ENCODE data around the gene TRIM29. TPM values are rescaled to one million over a fixed set of nuclear protein-coding genes. Genes with fewer than 3 reads are reported as not detected.

The TRIM29 gene
- total RNA-seq, 1 experiment from 2014 or later: 293 TPM

GRCh38 chr11:120134931-120135228, 3.0 kb downstream of the TRIM29 start:
- intact Hi-C loops (cut with micrococcal nuclease; ENCODE audit: unreplicated experiment): no loop called here
- POLR2A ChIA-PET (ENCODE audit: unreplicated experiment): no interaction called here

DNA sequence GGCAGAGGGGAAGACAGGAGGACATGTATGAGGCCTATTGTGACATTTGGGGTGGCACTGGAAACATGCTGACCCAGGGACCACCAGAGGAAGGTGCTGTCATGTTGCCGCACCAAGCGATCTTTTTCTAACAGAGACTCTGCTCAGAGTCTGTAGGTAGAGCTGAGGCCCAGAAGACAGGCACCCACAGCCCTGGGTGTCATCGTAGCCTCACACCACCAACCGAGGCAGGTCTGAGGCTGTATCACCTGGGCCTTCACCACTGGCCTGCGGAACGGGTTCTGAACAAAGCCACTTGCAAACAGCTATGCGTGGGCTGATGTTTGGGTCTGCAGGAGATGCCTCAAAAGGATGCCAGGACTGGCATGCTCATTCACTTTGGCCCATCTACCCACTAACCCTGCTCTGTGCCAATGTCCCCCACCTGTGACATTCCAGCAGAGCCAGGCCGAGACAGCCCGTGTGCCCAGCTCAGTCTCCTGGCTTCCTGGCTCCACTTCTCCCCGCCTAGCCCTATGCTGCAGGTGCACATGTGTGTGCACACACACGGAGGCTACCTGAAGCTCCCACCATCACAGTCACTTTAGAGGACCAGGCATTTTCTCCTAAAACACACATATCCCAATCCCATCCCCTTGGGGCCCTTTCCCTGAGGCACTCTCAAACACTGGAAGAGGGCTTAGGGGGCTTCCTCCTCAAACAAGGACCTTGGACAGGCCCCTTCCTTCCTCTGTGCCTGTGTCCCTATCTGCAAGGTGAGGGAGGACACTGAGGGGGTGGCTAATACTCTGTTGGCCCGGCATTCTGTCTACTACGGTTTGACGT, 3.6 kb downstream of the TRIM29 start:
- no peak for DNase-seq
- no peaks in the 10 kb centered on the region for H3K27me3 ChIP-seq (ENCODE audit: insufficient read depth, low read depth)
- no peak overlapping the region for H3K4me3 ChIP-seq
- H3K4me1 ChIP-seq (replicated peaks; ENCODE audit: insufficient read depth): peaks cover 34% of the 10 kb centered on the region
- H4K20me1 ChIP-seq (ENCODE audit: insufficient read depth): no peaks in the 10 kb centered on the region
- no peaks in the 10 kb centered on the region for H3K9me2 ChIP-seq (ENCODE audit: insufficient read depth)
- POLR2A ChIA-PET (ENCODE audit: unreplicated experiment): no interaction called here
- H3K9me3 ChIP-seq (ENCODE audit: insufficient read depth, low read depth): no peaks in the 10 kb centered on the region
- peaks cover 10% of the 10 kb centered on the region for H3K79me2 ChIP-seq (ENCODE audit: low read depth)
- H3K36me3 ChIP-seq (ENCODE audit: low read depth): no peaks in the 10 kb centered on the region
- H3K4me2 ChIP-seq: peak overlapping the region; percentile 86; the same call in 1 of the 2 replicates
- no peak for TF ChIP-seq EZH2 (IDR thresholded peaks at IDR 0.05; ENCODE audit: low read depth)
- TF ChIP-seq, protein P1, sequence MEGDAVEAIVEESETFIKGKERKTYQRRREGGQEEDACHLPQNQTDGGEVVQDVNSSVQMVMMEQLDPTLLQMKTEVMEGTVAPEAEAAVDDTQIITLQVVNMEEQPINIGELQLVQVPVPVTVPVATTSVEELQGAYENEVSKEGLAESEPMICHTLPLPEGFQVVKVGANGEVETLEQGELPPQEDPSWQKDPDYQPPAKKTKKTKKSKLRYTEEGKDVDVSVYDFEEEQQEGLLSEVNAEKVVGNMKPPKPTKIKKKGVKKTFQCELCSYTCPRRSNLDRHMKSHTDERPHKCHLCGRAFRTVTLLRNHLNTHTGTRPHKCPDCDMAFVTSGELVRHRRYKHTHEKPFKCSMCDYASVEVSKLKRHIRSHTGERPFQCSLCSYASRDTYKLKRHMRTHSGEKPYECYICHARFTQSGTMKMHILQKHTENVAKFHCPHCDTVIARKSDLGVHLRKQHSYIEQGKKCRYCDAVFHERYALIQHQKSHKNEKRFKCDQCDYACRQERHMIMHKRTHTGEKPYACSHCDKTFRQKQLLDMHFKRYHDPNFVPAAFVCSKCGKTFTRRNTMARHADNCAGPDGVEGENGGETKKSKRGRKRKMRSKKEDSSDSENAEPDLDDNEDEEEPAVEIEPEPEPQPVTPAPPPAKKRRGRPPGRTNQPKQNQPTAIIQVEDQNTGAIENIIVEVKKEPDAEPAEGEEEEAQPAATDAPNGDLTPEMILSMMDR (conservative IDR thresholded peaks at IDR 0.05): no peak
- no peak overlapping the region for H3K27ac ChIP-seq
- CTCF ChIA-PET: no interaction called here
- peaks cover 24% of the 10 kb centered on the region; the same call in 1 of the 2 replicates for H3F3A ChIP-seq (ENCODE audit: insufficient read depth, low read depth)
- intact Hi-C loops (cut with micrococcal nuclease; ENCODE audit: unreplicated experiment): no loop called here
- H2AFZ ChIP-seq: no peak overlapping the region
- no TSS peak for BruUV-seq (replicated peaks)

More at GRCh38 chr11:120134931-120135228, 3.0 kb downstream of the TRIM29 start:
- no peaks in the 10 kb centered on the region for H4K20me1 ChIP-seq (ENCODE audit: insufficient read depth)
- peaks cover 24% of the 10 kb centered on the region; the same call in 1 of the 2 replicates for H3F3A ChIP-seq (ENCODE audit: insufficient read depth, low read depth)
- peaks cover 10% of the 10 kb centered on the region for H3K79me2 ChIP-seq (ENCODE audit: low read depth)
- TF ChIP-seq, protein P1 (conservative IDR thresholded peaks at IDR 0.05): no peak
- TF ChIP-seq EZH2 (IDR thresholded peaks at IDR 0.05; ENCODE audit: low read depth): no peak
- BruUV-seq (replicated peaks): no TSS peak
- no peaks in the 10 kb centered on the region for H3K27me3 ChIP-seq (ENCODE audit: insufficient read depth, low read depth)
- no peaks in the 10 kb centered on the region for H3K9me2 ChIP-seq (ENCODE audit: insufficient read depth)
- no peak for DNase-seq
- H3K27ac ChIP-seq: no peak overlapping the region
- no peaks in the 10 kb centered on the region for H3K36me3 ChIP-seq (ENCODE audit: low read depth)
- H3K4me3 ChIP-seq: no peak overlapping the region
- H3K4me2 ChIP-seq: peak overlapping the region; percentile 86
- peaks cover 38% of the 10 kb centered on the region for H3K4me1 ChIP-seq (replicated peaks; ENCODE audit: insufficient read depth)
- no peaks in the 10 kb centered on the region for H3K9me3 ChIP-seq (ENCODE audit: insufficient read depth, low read depth)
- CTCF ChIA-PET: no interaction called here
- H2AFZ ChIP-seq: no peak overlapping the region

- intact Hi-C loops (cut with micrococcal nuclease; ENCODE audit: unreplicated experiment): no loop called here
- no TSS peak for BruUV-seq (replicated peaks)
Observed at GRCh38 chr11:120133216-120134105, 4.5 kb downstream of the TRIM29 start.

More at GRCh38 chr11:120133216-120134105, 4.5 kb downstream of the TRIM29 start:
- no peak overlapping the region for H2AFZ ChIP-seq
- ChIA-PET CTCF (no interaction called here), POLR2A (ENCODE audit: unreplicated experiment) (interaction anchor here (0.6 kb wide), 1 partner anchor 589 kb away, joined by 4 read pairs; no protein-coding TSS in a partner anchor)
- no peak overlapping the region for H3K4me2 ChIP-seq
- TF ChIP-seq, protein P1 (conservative IDR thresholded peaks at IDR 0.05): no peak
- no peak for TF ChIP-seq EZH2 (IDR thresholded peaks at IDR 0.05; ENCODE audit: low read depth)
- peaks cover 26% of the 10 kb centered on the region for H3K4me1 ChIP-seq (replicated peaks; ENCODE audit: insufficient read depth)
- H4K20me1 ChIP-seq (ENCODE audit: insufficient read depth): no peaks in the 10 kb centered on the region
- H3K27ac ChIP-seq: no peak overlapping the region
- H3K9me3 ChIP-seq (ENCODE audit: insufficient read depth, low read depth): no peaks in the 10 kb centered on the region
- no peak overlapping the region for H3K4me3 ChIP-seq
- H3K79me2 ChIP-seq (ENCODE audit: low read depth): peaks cover 10% of the 10 kb centered on the region
- H3F3A ChIP-seq (ENCODE audit: insufficient read depth, low read depth): peaks cover 17% of the 10 kb centered on the region; the same call in 1 of the 2 replicates
- H3K36me3 ChIP-seq (ENCODE audit: low read depth): no peaks in the 10 kb centered on the region
- DNase-seq: no peak
- no peaks in the 10 kb centered on the region for H3K27me3 ChIP-seq (ENCODE audit: insufficient read depth, low read depth)
- no peaks in the 10 kb centered on the region for H3K9me2 ChIP-seq (ENCODE audit: insufficient read depth)
